Ovary (tissue), 9 donors: ENCODE data around the gene PRR23E. TPM values are rescaled to one million over a fixed set of nuclear protein-coding genes. Genes with fewer than 3 reads are reported as not detected.

Source experiments
- DNase-seq, 5 donors: peaks; one replicate each; pipeline ENCODE4 v3.0.0-alpha.2; 2019 to 2020
- H3K27ac ChIP-seq, 2 donors: fragments of 200-600 bp; one replicate each; pipeline versions ENCODE4 v1.5.1 to v1.8.0; 2019 to 2022
- H3K27me3 ChIP-seq: fragments of 200-600 bp; one replicate; pipeline ENCODE4 v1.8.0; 2022
- H3K36me3 ChIP-seq: fragments of 200-600 bp; sonication (generic); one replicate; pipeline ENCODE4 v1.5.1; 2019
- H3K4me1 ChIP-seq: one replicate; pipeline ENCODE4 v1.8.1; 2013; ENCODE audit warnings: mild to moderate bottlenecking, moderate library complexity; ENCODE audit not compliant: insufficient read depth
- H3K4me3 ChIP-seq: fragments of 200-600 bp; sonication (generic); one replicate; pipeline ENCODE4 v1.5.1; 2017
- H3K9me3 ChIP-seq, 2 donors: fragments of 200-600 bp in 1 of 2; sonication (generic) in 1 of 2; one replicate each; pipeline versions ENCODE4 v1.5.1 to v1.8.1; 2013 to 2019; ENCODE audit warnings: mild to moderate bottlenecking in 1 of 2, moderate library complexity in 1 of 2
- CTCF ChIP-seq, 3 donors: fragments of 450-650 bp in 2 of 3; fragments of 200-600 bp in 1 of 3; IDR thresholded peaks; one replicate each; pipeline versions ENCODE4 v1.5.1 to v1.8.0; 2016 to 2022; ENCODE audit warnings: antibody characterized with exemption in 3 of 3, mild to moderate bottlenecking in 1 of 3
- EP300 ChIP-seq: sonication (generic); formaldehyde crosslinking; IDR thresholded peaks from one replicate; pipeline ENCODE4 v1.6.1; 2017; ENCODE audit warnings: antibody characterized with exemption
- POLR2A ChIP-seq: fragments of 450-650 bp; IDR thresholded peaks from one replicate; pipeline ENCODE4 v1.6.1; 2017; ENCODE audit warnings: antibody characterized with exemption, mild to moderate bottlenecking, moderate library complexity
- WGBS, 3 donors: extraction: QIAGEN DNeasy Blood & Tissue Kit in 1 of 3; methylation state at CpG; one replicate each; pipeline versions ENCODE4 v1.1.5 to v1.1.7; 2013 to 2017; 5-methylcytosine and 5-hydroxymethylcytosine counted together
- intact Hi-C, 4 donors: fragments of 100-400 bp; cut with DNase I; formaldehyde crosslinking; loops; one replicate each; pipeline versions ENCODE4 v1.11.0 to v1.15.1; 2022 to 2023
- polyA plus RNA-seq, 2 donors: library from polyadenylated mRNA; stranded (reverse); fragments of 200-250 nt in 1 of 2; fragments of 350-450 nt in 1 of 2; fragmentation: Illumina TruSeq in 1 of 2; extraction: RNeasy Lipid Tissue Mini Kit (QIAGEN cat#74804) in 1 of 2; gene quantifications; one replicate each; pipeline ENCODE4 v1.2.3, GENCODE V29; 2013 to 2014
- total RNA-seq, 7 donors: library from RNA; depleted of rRNA in 2 of 7; stranded (reverse); fragments of >200 nt in 2 of 7; fragmentation: NEBNext Ultra II Directional in 3 of 7; extraction: Animal tissue kit (Norgen Biotek cat#: 25700) in 3 of 7; gene quantifications; one replicate each; pipeline versions ENCODE4 v1.1.0 to v1.2.4, GENCODE V29; 2016 to 2023
- donor health status: DM: no; HTN: no; CAD: no; lungs with moderate emphysema.
- donor health status: DM: no; HTN: no; CAD: no.
- donor health status: Bipolar disorder and iron deficiency.
- donor health status: DM: yes; HTN: yes; CAD: no.
- donor health status: DM: no; HTN: no; CAD: no.
- donor health status: DM: yes; HTN: yes; CAD: no.

PRR23E gene
- total and polyA plus RNA-seq, 9 donors = 0.08 TPM; not detected in 8

- TF ChIP-seq EP300 (no peak), POLR2A (no peak), CTCF (IDR thresholded peaks at IDR 0.05) (no peak)
- intact Hi-C loops = no loop called here
- no peaks in the 10 kb centered on the region for H3K27me3 ChIP-seq
- 67 to 75% (median 72%) methylated on average over 11 of the region's 11 CpGs for WGBS, 3 donors
- no peaks in the 10 kb centered on the region for H3K9me3 ChIP-seq
- no peak overlapping the region for H3K27ac ChIP-seq
- DNase-seq = no peak
- no peaks in the 10 kb centered on the region for H3K4me1 ChIP-seq
- no peaks in the 10 kb centered on the region for H3K36me3 ChIP-seq
- no peak overlapping the region for H3K4me3 ChIP-seq
Measured at GRCh38 chr3:127193341-127193740, 410 bp downstream of the PRR23E start.

- no peaks in the 10 kb centered on the region for H3K4me1 ChIP-seq
- no peak overlapping the region for H3K27ac ChIP-seq
- intact Hi-C loops = no loop called here
- no peaks in the 10 kb centered on the region for H3K27me3 ChIP-seq
- H3K9me3 ChIP-seq = no peaks in the 10 kb centered on the region
- no peak for TF ChIP-seq CTCF (IDR thresholded peaks at IDR 0.05)
- no peak for TF ChIP-seq POLR2A
- H3K4me3 ChIP-seq = no peak overlapping the region
- WGBS, 3 donors = 60 to 70% (median 61%) methylated on average over 3 of the region's 3 CpGs
- DNase-seq = no peak
- no peaks in the 10 kb centered on the region for H3K36me3 ChIP-seq
Measured at GRCh38 chr3:127193775-127194174, 844 bp downstream of the PRR23E start.

GRCh38 chr3:127194601-127195187 lies 1.8 kb downstream of the PRR23E start:
- intact Hi-C loops = no loop called here
- TF ChIP-seq POLR2A (no peak), EP300 (no peak), CTCF (IDR thresholded peaks at IDR 0.05) (no peak)
- Histone ChIP-seq H3K4me3 (no peak overlapping the region), H3K27me3 (no peaks in the 10 kb centered on the region), H3K36me3 (no peaks in the 10 kb centered on the region), H3K9me3 (no peaks in the 10 kb centered on the region), H3K4me1 (no peaks in the 10 kb centered on the region), H3K27ac (no peak overlapping the region)
- 81 to 88% (median 87%) methylated on average over 8 of the region's 8 CpGs for WGBS, 3 donors
- DNase-seq = no peak

GRCh38 chr3:127195417-127195816 lies 2.5 kb downstream of the PRR23E start:
- no peaks in the 10 kb centered on the region for H3K27me3 ChIP-seq
- no peak overlapping the region for H3K4me3 ChIP-seq
- H3K9me3 ChIP-seq = no peaks in the 10 kb centered on the region
- intact Hi-C loops = no loop called here
- no peak overlapping the region for H3K27ac ChIP-seq
- DNase-seq = no peak
- H3K36me3 ChIP-seq = no peaks in the 10 kb centered on the region
- no peaks in the 10 kb centered on the region for H3K4me1 ChIP-seq
- no peak for TF ChIP-seq EP300
- no peak for TF ChIP-seq CTCF (IDR thresholded peaks at IDR 0.05)
- TF ChIP-seq POLR2A = no peak
- 90 to 92% (median 91%) methylated on average over 6 of the region's 6 CpGs for WGBS, 3 donors
